ENCODE data around the gene FBXO38.
"Not testable (repeated sequence)": the region's sequence is repeated elsewhere in the genome, so short reads cannot be mapped to it uniquely, and the experiment has no call there.

The FBXO38 gene

DNA sequence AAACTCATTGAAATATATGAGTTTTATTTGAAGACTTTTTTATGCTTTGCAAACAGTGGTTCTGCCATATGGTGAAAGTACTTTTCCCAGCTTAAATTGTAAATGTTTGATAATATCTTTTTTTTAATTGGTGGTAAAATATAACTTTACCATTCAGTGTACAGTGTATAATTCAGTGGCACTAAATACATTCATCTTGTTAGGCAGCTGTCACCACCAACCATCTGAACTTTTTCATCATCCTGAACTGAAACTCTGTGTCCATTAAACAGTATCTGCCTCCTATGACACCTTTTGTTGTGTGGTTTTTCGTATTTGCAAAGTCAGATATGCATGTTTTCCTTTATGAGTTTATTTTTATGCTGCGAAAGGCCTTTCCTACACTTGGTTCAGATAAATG lies 45.1 kb downstream of the FBXO38 start:
- DNase-seq: no peak

DNA sequence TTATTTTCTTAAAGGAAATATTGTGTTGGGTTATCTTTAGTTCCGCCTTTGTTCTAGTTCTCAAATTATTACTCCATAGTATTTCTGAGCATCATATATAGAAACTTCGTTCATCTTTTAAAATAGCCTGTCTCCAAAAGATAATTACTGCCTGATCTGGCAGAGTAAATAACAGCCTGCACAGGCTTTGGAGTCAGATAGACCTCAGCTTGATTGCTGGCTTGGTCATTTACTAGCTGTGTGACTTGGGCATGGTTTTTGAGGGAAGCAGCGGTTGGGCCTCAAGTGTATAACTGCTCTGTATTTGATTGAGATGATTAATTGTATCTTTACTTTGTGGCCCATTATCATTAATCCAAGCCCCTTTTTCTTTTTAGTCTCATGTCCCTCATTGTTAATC lies 50.1 kb downstream of the FBXO38 start:
- no peak for DNase-seq

DNA sequence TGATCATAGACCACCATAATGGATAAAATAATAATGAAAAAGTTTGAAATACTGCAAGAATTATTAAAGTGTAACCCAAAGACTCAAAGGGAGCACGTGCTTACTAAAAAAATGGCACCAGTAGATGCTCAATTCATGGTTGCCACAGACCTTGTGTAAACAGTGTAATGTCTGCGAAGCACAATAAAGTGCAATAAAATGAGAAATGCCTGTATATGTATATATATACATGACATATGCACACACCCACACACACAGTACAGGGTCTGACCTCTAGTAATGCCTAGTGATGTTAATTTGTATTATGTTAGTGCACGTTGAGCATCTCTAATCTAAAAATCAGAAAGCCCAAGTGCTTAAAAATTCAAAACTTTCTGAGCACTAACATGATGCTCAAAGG lies 52.3 kb downstream of the FBXO38 start:
- DNase-seq: no peak

DNA sequence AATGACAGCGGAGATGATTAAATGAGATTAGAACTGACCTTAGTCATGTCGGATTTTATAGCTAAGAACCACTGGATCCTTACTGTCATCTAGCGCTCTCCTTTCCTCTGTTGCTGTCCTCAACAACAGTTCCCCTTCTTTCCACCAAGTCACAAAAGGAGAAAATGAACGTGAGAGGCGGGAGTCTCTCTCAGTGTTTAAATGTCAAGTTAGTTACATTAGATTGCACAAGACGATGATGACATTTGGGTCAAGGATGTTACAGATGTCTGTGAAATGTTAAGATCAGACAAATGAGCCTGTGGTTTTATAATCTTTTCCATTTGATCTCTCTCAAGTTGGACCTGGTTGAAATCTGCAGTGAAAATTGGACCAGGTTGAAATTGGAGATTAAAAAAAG lies 53.5 kb downstream of the FBXO38 start:
- no peak for DNase-seq

DNA sequence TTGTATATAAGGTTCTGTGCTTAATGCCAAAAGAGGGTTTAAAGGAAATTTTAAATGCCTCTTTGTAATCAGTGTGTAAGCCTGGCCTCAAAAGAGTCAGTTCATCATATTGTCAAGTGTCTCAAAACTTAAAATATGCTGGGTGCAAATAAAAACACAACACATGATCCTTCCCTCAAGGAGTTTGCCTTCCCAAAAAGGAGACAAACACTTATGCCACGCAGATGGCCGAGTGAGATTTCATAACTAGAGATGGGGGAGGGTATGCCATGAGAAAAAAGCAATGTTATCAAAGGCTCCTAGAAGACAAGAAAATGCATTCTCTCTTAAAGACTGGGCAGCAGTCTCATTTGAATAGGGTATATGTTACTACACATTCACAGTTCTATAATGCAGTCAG lies 55.2 kb downstream of the FBXO38 start:
- no peak for DNase-seq

DNA sequence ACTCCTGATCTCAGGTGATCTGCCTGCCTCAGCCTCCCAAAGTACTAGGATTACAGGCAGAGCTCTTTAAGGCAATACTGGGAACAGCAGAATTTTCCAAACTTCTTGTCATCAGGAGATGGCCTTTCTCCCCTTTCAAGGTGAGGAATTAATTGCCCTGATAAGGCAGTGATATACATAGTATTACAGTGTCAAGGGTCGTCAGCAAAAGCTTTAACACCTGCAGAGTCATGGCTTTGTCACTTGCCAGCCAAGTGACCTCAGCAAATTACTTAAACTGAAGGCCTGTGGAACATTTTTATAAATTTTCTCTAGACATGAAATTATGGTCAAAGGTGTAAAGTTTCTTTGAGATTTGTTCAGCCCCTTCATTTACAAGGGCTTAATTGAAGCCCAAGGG lies 59.5 kb downstream of the FBXO38 start:
- no peak for DNase-seq

DNA sequence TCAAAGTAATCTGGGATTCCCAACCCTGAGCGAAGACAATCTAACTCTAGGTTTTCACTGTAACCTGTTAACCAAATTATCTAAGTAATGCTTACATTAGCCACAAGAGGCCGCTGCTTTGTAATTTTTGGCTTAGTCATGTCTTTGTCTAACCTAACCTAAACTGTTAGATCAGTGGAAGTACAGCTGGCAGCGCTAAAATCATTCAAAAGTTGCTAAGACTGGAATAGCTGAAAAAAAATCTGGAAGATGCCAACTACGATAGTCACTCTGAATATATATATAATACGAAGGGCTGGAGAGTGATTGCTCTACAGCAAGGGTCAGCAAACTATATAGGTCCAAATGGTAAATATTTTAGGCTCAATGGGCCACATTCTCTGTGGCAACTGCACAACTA lies 60.2 kb downstream of the FBXO38 start:
- DNase-seq: no peak

DNA sequence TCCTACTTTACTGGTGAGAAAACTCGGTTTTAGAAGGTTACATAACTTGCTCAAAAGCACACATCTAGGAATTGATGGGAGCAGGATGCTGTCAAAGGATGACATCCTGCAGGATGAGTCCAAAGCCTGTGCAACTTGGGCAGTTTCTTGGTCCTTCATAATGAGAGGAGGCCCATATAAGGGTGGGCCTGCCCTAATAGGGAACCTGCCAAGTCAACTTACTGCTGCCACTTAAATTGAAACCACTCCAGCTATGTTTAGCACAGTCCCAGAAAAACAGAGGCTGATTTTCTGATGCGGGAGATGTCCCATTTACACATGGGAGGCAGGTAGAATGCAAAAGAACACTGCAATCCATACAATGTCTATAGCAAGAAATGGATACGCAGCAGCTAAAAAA lies 61.8 kb downstream of the FBXO38 start:
- no peak for DNase-seq

DNA sequence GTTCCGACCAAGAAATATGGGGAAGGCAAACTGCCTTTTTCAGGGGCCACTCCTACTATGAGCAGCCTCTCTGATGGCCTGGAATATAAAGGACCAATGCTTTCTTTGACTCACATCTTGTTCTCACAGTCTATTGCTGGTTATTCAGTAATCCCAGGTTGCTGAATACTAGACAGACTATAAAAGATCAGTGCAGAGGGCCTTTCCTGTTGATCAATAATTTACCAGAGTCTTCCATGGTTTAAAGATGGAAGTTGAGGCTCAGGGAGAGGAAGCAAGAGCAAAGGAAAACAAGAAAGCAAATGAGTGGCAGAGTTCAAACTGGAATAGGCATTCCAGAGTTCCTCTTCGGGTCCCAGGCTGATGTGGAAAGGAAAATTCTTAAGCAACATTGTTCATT lies 62.9 kb downstream of the FBXO38 start:
- DNase-seq: no peak

DNA sequence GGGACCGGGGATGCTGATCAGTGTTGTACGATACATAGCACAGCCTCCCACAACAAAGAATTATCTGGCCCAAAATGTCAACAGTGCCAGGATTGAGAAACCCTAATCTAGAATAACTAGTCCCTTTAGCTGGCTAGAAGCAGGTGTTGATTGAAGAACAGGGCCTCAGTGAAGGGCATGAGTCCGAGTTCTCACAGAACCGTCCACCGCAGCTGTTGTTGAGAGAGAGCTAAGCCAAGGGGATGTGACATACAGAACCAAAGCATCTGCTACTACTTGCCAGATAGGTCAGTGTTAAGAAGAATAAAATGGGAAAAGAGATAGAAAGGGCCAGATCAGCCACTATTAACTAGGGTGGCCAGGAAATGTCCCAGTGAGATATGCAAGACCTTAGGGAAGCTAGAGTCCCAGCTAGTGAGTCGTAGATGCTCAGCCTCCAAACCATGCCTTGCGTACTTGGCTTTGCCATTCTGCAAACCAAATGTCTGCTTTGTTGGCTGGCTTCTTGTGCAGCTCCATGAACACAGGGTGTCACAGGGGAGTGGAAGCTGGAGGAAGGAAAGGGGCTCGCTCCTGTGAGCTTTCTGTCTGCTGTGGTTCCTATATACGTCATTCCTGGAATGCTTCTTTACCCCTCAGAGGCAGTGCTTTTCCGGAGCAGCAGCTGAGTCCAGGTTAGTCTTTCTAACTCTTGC lies 68.9 kb downstream of the FBXO38 start:
- DNase-seq: no peak

DNA sequence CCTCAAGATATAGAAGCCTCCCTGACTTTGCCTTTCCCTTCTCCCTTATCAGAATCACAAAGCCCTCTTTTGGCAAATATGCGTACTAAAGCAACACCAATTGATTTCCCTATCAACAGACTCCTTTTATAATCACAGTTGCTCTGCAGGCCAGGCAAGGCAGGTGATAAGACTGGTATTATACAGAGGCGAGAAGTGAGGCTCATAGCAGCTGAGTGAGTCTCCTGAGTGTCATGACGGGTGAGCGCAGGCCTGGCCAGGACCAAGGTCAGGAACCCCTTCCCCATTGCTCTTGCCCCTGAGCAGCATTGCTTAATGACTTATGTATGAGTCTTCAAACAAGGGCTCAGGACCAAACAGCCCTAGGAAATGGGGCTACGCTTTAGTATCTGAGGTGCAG lies 70.8 kb downstream of the FBXO38 start:
- no peak for DNase-seq

DNA sequence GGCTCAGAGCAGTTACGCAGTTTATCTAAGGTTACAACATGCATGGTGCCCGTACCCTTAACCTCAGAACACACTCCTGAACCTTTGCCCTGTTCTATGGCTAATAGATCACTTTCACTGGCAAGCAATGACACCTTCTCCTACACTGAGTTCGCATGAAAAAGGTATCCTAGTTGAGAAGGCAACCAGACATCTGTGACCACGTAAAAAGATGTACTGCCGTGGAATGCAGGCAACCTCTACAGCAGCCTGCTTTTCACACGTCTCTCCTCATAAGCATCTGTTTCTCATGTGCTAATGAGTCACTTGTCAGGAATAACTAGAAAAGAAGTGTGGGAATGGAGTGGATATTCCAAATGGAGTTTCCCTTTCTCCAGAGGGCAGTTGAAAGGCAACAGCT lies 71.4 kb downstream of the FBXO38 start:
- DNase-seq: no peak

DNA sequence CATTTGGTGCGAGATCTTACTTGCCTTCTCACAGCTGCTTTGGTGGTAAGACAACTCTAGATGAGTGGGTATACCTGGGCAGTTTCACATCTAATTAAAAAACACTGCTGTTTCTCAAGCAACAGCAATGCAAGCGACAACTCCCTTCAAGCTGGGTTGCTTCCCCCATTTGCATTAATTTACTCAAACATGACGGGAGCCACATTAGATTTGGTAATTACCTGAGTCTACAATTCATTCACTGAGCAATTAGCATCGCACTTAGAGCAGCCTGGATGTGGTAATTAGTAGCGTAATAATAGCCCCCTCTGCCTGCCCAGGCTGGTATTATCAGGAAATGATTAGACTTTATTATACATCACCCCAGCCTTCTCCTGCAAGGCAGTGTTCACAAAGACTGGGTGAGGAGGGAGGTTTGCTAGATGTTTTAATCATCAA lies 73.4 kb downstream of the FBXO38 start:
- no peak for DNase-seq

DNA sequence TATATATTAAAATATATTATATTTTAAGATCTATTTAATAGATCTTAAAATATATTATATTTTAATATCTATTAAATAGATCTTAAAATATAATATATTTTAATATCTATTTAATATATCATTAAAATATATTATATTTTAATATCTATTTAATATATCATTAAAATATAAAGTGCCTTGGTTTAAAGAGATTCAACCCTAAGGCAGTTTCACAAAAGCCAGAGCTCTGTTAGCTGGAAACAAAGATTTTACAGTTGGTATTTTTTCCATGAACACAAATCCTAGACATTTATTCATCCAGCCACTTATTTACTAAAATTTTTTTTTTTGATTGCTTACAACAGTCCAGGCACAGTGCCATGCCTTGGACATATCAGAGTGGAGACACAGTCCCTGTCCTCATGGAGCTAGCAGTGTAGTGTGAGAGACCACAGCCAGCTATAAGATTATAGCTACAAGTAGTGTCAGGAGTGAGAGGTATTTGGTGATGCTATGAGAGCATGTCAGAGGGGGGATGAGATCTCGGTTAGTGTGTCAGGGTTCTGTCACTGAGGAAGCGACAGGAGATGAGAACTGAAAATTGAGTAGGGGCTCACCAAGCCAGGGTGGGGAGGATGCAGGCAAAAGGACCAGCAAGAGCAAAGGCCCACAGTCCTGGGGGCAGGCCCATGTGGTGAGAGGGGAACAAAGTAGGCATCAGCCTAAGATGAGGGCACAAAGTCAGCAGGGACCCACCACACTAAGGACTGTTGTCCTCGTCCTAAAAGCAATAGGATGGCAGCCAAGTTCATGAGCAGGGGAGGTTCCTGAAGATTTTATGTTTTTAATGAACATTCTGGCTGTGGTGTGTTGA lies 74.5 kb downstream of the FBXO38 start:
- DNase-seq: no peak

DNA sequence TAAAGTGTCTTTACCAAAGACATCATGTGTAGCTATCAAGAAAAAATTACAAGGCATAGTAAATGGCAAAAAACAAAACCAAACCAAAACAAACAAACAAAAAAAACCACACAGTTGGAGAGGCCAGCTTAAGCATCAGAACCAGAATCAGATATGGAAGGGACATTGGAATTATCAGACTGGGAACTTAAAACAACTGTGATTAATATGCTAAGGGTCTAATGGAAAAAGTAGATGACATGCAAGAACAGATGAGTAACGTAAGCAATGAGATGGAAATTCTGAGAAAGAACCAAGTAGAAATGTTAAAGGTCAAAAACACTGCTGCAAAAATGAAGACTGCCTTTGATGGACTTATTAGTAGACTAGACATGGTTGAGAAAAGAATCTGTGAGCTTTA lies 75.9 kb downstream of the FBXO38 start:
- DNase-seq: no peak

DNA sequence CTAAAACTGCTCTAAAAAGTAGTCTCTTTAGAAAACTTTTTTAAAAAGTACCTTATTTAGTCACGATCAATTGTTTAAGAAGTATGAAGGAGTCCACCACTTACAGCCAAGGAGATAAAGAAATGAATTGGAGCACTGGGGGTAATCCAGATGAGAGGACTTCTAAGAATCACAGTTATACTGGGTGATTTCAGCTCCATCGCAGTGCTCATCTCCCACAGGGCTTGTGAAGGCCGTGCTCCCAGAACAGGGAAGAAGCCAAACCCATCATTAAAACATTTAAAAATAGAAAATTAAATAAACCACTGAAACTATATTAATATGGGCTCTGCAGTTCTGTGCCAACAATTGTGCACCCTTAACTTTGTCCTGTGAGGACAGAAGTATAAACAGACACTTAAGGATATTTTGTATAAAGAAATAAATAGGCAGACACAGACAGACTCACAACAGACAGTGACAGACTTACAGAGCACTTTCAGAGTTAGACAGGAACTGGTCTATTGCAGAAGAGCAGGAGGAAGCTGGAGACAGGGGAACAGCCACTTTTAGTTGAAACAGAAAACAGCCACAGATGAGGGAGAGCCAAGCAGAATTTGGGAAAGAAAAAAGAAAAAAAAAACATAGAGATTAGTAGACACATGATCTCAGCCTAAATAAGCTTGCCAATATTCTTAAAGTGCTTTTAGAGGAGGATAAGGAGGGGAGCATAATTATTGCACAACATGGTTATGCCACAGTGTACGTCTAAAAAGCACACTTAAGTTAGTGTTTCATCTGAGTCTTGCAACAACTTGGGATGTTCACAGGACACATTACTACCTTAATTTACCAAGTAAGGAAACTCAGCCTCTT lies 81.8 kb downstream of the FBXO38 start:
- no peak for DNase-seq

DNA sequence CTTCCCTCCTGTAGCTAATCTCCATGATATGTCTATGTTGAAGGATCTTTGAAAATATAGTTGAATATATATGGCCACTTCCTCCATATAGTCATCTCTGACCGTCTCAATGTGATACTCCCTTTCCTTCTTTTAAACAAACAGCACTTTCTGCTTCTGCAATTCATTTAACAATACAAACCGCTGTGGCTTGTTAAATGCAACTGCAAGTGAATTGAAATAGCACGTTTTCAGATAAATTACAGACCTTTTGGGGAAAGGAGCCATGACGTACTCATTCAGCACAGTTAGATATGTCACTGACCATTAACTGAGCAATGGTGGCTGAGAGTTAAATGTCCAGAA lies 82.5 kb downstream of the FBXO38 start:
- DNase-seq: no peak

DNA sequence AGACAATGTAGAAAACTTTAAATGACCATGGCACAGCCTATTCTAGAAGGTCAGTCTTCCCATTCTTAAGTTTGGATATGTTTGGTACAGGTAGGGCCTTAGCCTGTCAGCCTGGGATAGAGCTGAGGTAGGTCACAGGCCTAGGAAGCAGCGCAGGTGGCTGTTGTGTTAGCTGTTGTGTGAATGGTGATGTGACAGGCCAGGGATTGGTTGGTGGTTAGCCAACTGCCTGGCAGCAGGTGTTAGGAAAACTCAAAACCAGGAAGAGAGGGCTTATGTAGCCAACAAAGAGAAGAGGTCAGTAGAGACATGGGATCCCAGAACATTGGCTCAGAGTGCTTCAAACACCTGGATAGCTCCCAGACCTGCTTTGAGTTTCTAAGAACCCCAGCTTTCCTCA lies 84.2 kb downstream of the FBXO38 start:
- DNase-seq: no peak

DNA sequence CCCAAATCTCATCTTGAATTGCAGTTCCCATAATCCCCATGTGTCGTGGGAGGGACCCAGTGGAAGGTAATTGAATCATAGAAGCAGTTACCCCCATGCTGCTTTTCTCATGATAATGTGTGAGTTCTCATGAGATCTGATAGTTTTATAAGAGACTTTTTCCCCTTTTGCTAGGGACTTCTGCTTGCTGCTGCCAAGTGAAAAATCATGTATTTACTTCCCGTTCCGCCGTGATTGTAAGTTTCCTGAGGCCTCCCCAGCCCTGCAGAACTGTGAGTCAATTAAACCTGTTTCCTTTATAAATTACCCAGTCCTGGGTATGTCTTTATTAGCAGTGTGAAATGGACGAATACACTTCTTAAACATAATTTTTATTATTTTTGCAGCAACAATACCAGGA lies 85.0 kb downstream of the FBXO38 start:
- DNase-seq: not testable (repeated sequence)

DNA sequence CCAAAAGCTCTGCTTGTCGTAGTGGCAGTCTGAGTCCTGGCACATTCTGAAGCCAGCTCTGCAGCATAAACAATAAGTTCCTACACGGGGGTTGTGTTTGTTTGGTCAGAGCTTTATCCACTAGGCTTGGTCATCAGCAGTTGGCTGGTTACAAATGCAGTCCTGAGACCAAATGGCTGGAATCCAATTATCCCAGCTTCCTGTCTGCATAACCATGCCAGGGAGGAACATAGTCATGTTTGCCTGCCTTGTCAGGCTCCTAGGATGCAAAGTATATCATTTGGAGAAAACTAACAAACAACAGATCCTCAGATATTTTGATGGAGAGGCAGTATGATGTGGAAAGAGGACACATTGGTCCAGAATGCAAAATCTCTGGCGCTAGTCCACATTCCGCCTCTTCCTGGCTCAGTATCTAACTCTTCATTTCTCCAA lies 85.8 kb downstream of the FBXO38 start:
- no peak for DNase-seq

DNA sequence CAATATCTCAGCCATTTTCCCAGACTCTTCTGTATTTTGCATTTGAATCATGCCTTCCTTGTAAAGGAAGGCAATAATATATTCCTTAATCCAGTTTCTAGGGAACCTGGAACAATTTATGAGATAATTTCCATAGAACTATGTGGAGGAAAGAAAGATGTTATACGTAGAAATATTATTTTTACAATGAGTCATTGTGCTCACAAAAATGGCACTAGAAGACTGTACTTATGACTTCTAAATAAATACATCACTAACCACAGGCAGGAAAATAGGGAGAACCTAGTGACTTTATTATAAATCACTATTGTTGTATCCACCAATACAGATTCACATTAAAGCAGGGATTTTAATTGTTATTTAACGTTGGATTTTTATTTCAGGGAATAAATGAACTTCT lies 87.6 kb downstream of the FBXO38 start:
- DNase-seq: no peak

DNA sequence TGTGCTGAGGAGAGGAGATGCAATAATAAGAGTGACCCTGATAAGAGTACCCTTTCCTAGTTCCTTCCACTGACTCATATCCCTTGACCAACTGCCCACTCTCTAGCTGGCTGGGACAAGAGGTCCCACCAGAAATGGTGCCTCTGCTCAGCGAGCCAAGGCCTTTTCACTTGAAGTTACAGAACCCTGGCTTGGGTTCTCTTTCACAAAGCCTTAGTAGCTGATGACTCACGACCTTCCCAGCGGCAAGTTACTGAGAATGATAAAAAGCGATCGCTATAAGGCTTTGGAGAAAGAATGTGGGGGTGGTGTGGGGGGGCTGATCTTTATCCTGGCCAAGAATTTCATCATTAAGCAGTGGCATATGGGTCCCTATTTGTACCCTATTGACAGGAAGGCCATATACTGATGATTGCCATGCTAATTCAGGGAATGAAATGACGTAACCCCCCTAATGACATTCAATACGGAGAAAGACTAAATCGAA lies 90.3 kb downstream of the FBXO38 start:
- DNase-seq: no peak

DNA sequence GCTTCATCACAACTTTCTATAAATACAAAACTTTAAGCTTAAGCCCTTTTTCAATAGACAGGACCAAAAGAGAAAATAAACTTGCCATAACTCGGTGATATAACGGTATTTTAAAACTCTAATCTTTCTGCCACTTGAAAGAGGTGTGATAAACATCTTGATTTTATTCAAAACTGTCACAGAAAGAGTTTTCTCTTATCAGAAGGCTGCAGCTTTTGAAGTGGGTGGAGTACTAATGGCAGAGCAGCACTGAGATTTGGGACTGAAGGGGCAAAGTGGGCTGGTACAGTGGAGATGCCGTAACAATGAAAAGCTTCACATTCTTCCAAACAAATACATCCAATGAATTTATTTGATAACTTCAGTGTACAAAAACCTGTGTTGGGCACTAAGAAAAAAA lies 92.5 kb downstream of the FBXO38 start:
- DNase-seq: no peak

DNA sequence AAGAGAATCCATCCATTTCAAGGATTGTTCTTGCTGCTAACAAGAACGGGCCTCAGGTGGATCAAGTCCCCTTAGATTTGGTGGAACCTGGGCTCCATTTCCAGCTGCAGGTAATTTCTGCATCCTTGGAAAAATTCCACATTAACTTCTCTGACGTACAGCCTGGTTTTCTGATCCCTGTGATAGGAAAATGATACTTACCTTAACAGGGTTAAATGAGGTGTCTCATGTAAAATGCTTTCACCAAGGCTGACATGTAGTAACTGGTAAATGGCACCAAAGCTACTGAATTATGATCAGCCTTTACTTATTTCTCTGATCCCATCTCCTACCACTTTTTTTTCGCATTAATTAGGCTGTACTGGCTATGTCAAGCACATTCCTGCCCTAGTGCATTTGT lies 93.7 kb downstream of the FBXO38 start:
- no peak for DNase-seq
